IMR-90 (cell line): ENCODE measurements around the gene IGFBP6. TPM values are rescaled to one million over a fixed set of nuclear protein-coding genes. Genes with fewer than 3 reads are reported as not detected.

ENCODE experiments used
- ATAC-seq: fragments of 200-7000 bp; cut with Tn5 transposase; 2 replicates; pipeline ENCODE4 v1.9.1; 2020; ENCODE audit warnings: low read depth, mild to moderate bottlenecking, moderate library complexity
- BruUV-seq: library from RNA; stranded (reverse); fragments of 400-500 nt; replicated peaks from 2 replicates; lab custom pipeline; 2021; lab: Mats Ljungman, UMichigan
- CTCF ChIA-PET: fragments of 300-600 bp; formaldehyde crosslinking; extraction: SDS; loops from one replicate; lab custom pipeline; 2021; ENCODE audit warnings: antibody characterized with exemption; lab: Yijun Ruan, JAX
- POLR2A ChIA-PET: fragments of 300-600 bp; sonication (Branson Sonifier 250); formaldehyde crosslinking; loops from one replicate; lab custom pipeline; 2022; ENCODE audit warnings: antibody characterized with exemption; ENCODE audit not compliant: unreplicated experiment; lab: Charles Lee
- DNase-seq: peaks from one replicate; pipeline ENCODE4 v3.0.0; 2013
- H2AFZ ChIP-seq: replicated peaks from 2 replicates; pipeline ENCODE3; 2013; ENCODE audit warnings: low read length, mild to moderate bottlenecking; ENCODE audit not compliant: poor library complexity
- H2AK5ac ChIP-seq: 2 replicates; pipeline ENCODE4 v1.6.1; 2013; ENCODE audit warnings: low read depth, low read length, inconsistent platforms
- H2AK9ac ChIP-seq: replicated peaks from 2 replicates; pipeline ENCODE3; 2013; ENCODE audit warnings: mild to moderate bottlenecking, low read depth, low read length, moderate library complexity; ENCODE audit not compliant: poor library complexity
- H2BK120ac ChIP-seq: 2 replicates; pipeline ENCODE4 v1.6.1; 2013; ENCODE audit warnings: low read depth, low read length, inconsistent platforms
- H2BK15ac ChIP-seq: 3 replicates; pipeline ENCODE4 v1.6.1; 2013; ENCODE audit warnings: low read depth, low read length, inconsistent platforms
- H2BK20ac ChIP-seq: 2 replicates; pipeline ENCODE4 v1.6.1; 2013; ENCODE audit warnings: low read depth, mild to moderate bottlenecking, inconsistent platforms, low read length, moderate library complexity
- H2BK5ac ChIP-seq: 2 replicates; pipeline ENCODE4 v1.6.1; 2013; ENCODE audit warnings: mild to moderate bottlenecking, low read depth, low read length, inconsistent platforms; ENCODE audit not compliant: poor library complexity, severe bottlenecking
- H3K14ac ChIP-seq: replicated peaks from 2 replicates; pipeline ENCODE4 v1.6.1; 2013; ENCODE audit warnings: low read depth, low read length, inconsistent platforms
- H3K18ac ChIP-seq: 2 replicates; pipeline ENCODE4 v1.6.1; 2013; ENCODE audit warnings: low read depth, low read length, control low read depth
- H3K23ac ChIP-seq: 2 replicates; pipeline ENCODE4 v1.6.1; 2013; ENCODE audit warnings: low read depth, low read length, inconsistent platforms
- H3K27ac ChIP-seq: 2 replicates; pipeline ENCODE4 v1.5.1; 2013; ENCODE audit warnings: mild to moderate bottlenecking, control low read depth, low read length; ENCODE audit not compliant: insufficient read depth
- H3K27me3 ChIP-seq: 2 replicates; pipeline ENCODE4 v1.6.1; 2013; ENCODE audit warnings: low read length; ENCODE audit not compliant: control insufficient read depth, insufficient read depth
- H3K36me3 ChIP-seq: 2 replicates; pipeline ENCODE4 v1.6.1; 2013; ENCODE audit warnings: low read length, mixed read lengths; ENCODE audit not compliant: control insufficient read depth, insufficient read depth
- H3K4ac ChIP-seq: 2 replicates; pipeline ENCODE4 v1.6.1; 2013; ENCODE audit warnings: low read depth, low read length, inconsistent platforms
- H3K4me1 ChIP-seq: 2 replicates; pipeline ENCODE4 v1.6.1; 2013; ENCODE audit warnings: low read length, mixed read lengths; ENCODE audit not compliant: control insufficient read depth, insufficient read depth
- H3K4me2 ChIP-seq: 2 replicates; pipeline ENCODE4 v1.6.1; 2013; ENCODE audit warnings: low read depth, mild to moderate bottlenecking, control low read depth, low read length, moderate library complexity
- H3K4me3 ChIP-seq: 2 replicates; pipeline ENCODE4 v1.5.1; 2013; ENCODE audit warnings: low read depth, mild to moderate bottlenecking, control low read depth, low read length, moderate library complexity; ENCODE audit not compliant: insufficient read depth
- H3K56ac ChIP-seq: 2 replicates; pipeline ENCODE4 v1.6.1; 2013; ENCODE audit warnings: low read length, inconsistent platforms; ENCODE audit not compliant: insufficient read depth; ENCODE audit errors: extremely low read depth
- H3K79me1 ChIP-seq, 2 experiments: 2 replicates each; pipeline ENCODE4 v1.6.1; 2013; ENCODE audit warnings: low read length in 2 of 2, inconsistent platforms in 1 of 2, low read depth in 1 of 2
- H3K9ac ChIP-seq: 2 replicates; pipeline ENCODE4 v1.6.1; 2013; ENCODE audit warnings: low read depth, low read length, control low read depth
- H3K9me1 ChIP-seq: 2 replicates; pipeline ENCODE4 v1.6.1; 2013; ENCODE audit warnings: low read length, inconsistent platforms; ENCODE audit not compliant: insufficient read depth
- H3K9me3 ChIP-seq: 2 replicates; pipeline ENCODE4 v1.6.1; 2013; ENCODE audit warnings: low read length; ENCODE audit not compliant: control insufficient read depth, insufficient read depth
- H4K20me1 ChIP-seq: 2 replicates; pipeline ENCODE4 v1.6.1; 2013; ENCODE audit warnings: low read length, inconsistent platforms; ENCODE audit not compliant: insufficient read depth
- H4K5ac ChIP-seq: 2 replicates; pipeline ENCODE4 v1.6.1; 2013; ENCODE audit warnings: mild to moderate bottlenecking, low read depth, low read length, control low read depth
- H4K8ac ChIP-seq, 2 experiments: 2 replicates each; pipeline ENCODE4 v1.6.1; 2013; ENCODE audit warnings: low read depth in 2 of 2, low read length in 2 of 2, control low read depth in 1 of 2, inconsistent platforms in 1 of 2
- H4K91ac ChIP-seq: 2 replicates; pipeline ENCODE4 v1.6.1; 2013; ENCODE audit warnings: low read depth, low read length, inconsistent platforms; ENCODE audit not compliant: insufficient read depth
- BHLHE40 ChIP-seq: fragments of 150-350 bp; IDR thresholded peaks from 2 replicates; pipeline ENCODE4 v1.6.1; 2016; ENCODE audit warnings: mild to moderate bottlenecking, low read depth, low read length
- CEBPB ChIP-seq: IDR thresholded peaks from 2 replicates; pipeline ENCODE4 v1.6.1; 2012; ENCODE audit warnings: low read depth, low read length, improper control_type of control experiment
- CHD1 ChIP-seq: IDR thresholded peaks from 2 replicates; pipeline ENCODE4 v1.6.1; 2012; ENCODE audit warnings: low read depth, low read length, improper control_type of control experiment
- CTCF ChIP-seq: conservative IDR thresholded peaks from 2 replicates; pipeline ENCODE4 v1.5.1; 2012; ENCODE audit warnings: mild to moderate bottlenecking, low read depth, low read length, improper control_type of control experiment
- ELK1 ChIP-seq: fragments of 150-350 bp; IDR thresholded peaks from 2 replicates; pipeline ENCODE4 v1.6.1; 2016; ENCODE audit warnings: low read depth, mild to moderate bottlenecking, low read length, moderate library complexity, borderline replicate concordance
- FOS ChIP-seq: fragments of 150-350 bp; IDR thresholded peaks from 2 replicates; pipeline ENCODE4 v1.6.1; 2016; ENCODE audit warnings: low read depth, low read length
- MAFK ChIP-seq: IDR thresholded peaks from 2 replicates; pipeline ENCODE4 v1.6.1; 2012; ENCODE audit warnings: low read depth, low read length, improper control_type of control experiment
- MAZ ChIP-seq: IDR thresholded peaks from 2 replicates; pipeline ENCODE4 v1.6.1; 2012; ENCODE audit warnings: low read depth, mild to moderate bottlenecking, low read length, improper control_type of control experiment, moderate library complexity, borderline replicate concordance
- MXI1 ChIP-seq: IDR thresholded peaks from 2 replicates; pipeline ENCODE4 v1.6.1; 2012; ENCODE audit warnings: low read depth, mild to moderate bottlenecking, low read length, moderate library complexity, borderline replicate concordance
- NFE2L2 ChIP-seq: fragments of 150-350 bp; IDR thresholded peaks from 2 replicates; pipeline ENCODE4 v1.6.1; 2016; ENCODE audit warnings: low read depth, mild to moderate bottlenecking, low read length
- POLR2A ChIP-seq: IDR thresholded peaks from 2 replicates; pipeline ENCODE4 v1.6.1; 2012; ENCODE audit warnings: mild to moderate bottlenecking, low read depth, low read length
- RAD21 ChIP-seq: IDR thresholded peaks from 2 replicates; pipeline ENCODE4 v1.6.1; 2012; ENCODE audit warnings: low read length, improper control_type of control experiment
- RCOR1 ChIP-seq: IDR thresholded peaks from 2 replicates; pipeline ENCODE4 v1.6.1; 2012; ENCODE audit warnings: mild to moderate bottlenecking, low read length, improper control_type of control experiment; ENCODE audit not compliant: insufficient replicate concordance
- RFX5 ChIP-seq: IDR thresholded peaks from 2 replicates; pipeline ENCODE4 v1.8.0; 2012; ENCODE audit warnings: low read depth, mild to moderate bottlenecking, low read length, moderate library complexity
- SMC3 ChIP-seq: fragments of 150-350 bp; IDR thresholded peaks from 2 replicates; pipeline ENCODE4 v1.6.1; 2016; ENCODE audit warnings: low read depth, mild to moderate bottlenecking, antibody characterized with exemption, low read length, moderate library complexity
- USF2 ChIP-seq: fragments of 150-350 bp; IDR thresholded peaks from 2 replicates; pipeline ENCODE4 v1.6.1; 2017; ENCODE audit warnings: mild to moderate bottlenecking, antibody characterized with exemption, low read length, low read depth
- WGBS, 2 experiments: methylation state at CpG; one replicate each; pipeline versions ENCODE4 v1.1.5 to v1.1.7; 2013; ENCODE audit warnings: missing lambda C conversion rate in 2 of 2; ENCODE audit not compliant: insufficient read length in 1 of 2; ENCODE audit errors: extremely low coverage in 2 of 2; 5-methylcytosine and 5-hydroxymethylcytosine counted together
- dilution Hi-C: fragments of 300-500 bp; cut with HindIII; formaldehyde crosslinking; loops from one replicate; pipeline ENCODE4 v1.14.3; 2018; ENCODE audit warnings: low sequenced_read_pairs; ENCODE audit not compliant: unreplicated experiment
- in situ Hi-C: fragments of 300-500 bp; cut with MboI; formaldehyde crosslinking; loops from 3 replicates; pipeline ENCODE4 v1.14.3; 2019; ENCODE audit warnings: low sequenced_read_pairs, inconsistent platforms, mixed read lengths
- intact Hi-C: fragments of 100-400 bp; cut with micrococcal nuclease; formaldehyde crosslinking; loops from 2 replicates; pipeline ENCODE4 v1.10.0; 2022
- polyA plus RNA-seq, 3 experiments: library from polyadenylated mRNA; depleted of rRNA; stranded (reverse); fragments of >200 nt; gene quantifications; 2 replicates each; pipeline ENCODE4 v1.2.3, GENCODE V29; 2012; ENCODE audit warnings: low replicate concordance in 1 of 3
- total RNA-seq: library from RNA; depleted of rRNA; stranded (reverse); fragments of >200 nt; gene quantifications from 2 replicates; pipeline ENCODE4 v1.2.3, GENCODE V29; 2012

IGFBP6 gene
- total and polyA plus RNA-seq, 2 of the 4 experiments (the other 2 are of a cell fraction): 124 to 337 TPM

DNA sequence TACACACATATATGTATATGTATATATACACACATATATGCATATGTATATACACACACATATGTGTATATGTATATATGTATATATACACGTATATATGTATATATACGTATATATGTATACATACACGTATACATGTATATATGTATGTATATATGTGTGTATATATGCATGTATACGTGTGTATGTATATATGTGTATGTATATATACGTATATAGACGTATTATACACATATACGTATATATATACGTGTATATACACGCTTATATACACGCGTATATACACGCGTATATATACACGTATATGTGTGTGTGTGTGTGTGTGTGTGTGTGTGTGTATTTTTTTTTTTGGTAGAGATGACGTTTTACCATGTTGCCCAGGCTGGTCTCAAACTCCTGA lies 50.2 kb downstream of the IGFBP6 start:
- Histone ChIP-seq H2BK15ac (no peak overlapping the region), H4K91ac (no peak overlapping the region), H3K23ac (no peak overlapping the region), H2AFZ (no peak overlapping the region), H3K27me3 (no peaks in the 10 kb centered on the region), H3K27ac (no peak overlapping the region), H3K36me3 (no peaks in the 10 kb centered on the region), H2BK20ac (no peak overlapping the region), H2AK5ac (no peak overlapping the region), H3K4me2 (no peak overlapping the region), H3K4me3 (no peak overlapping the region), H3K14ac (no peak overlapping the region), H3K9me1 (no peaks in the 10 kb centered on the region), H3K56ac (no peak overlapping the region), H3K4ac (no peak overlapping the region), H2AK9ac (no peak overlapping the region), H3K18ac (no peak overlapping the region), H3K9ac (no peak overlapping the region), H2BK120ac (no peak overlapping the region), H3K79me1 (no peaks in the 10 kb centered on the region), H4K20me1 (no peaks in the 10 kb centered on the region), H3K4me1 (no peaks in the 10 kb centered on the region), H4K8ac (no peak overlapping the region), H4K5ac (no peak overlapping the region), H3K9me3 (no peaks in the 10 kb centered on the region), H2BK5ac (no peak overlapping the region)
- ChIA-PET CTCF (no interaction called here), POLR2A (no interaction called here)
- in situ Hi-C loops: no loop called here
- intact Hi-C loops: loop anchor here (5.0 kb wide), 1 partner anchor 40 kb away; no protein-coding TSS in a partner anchor
- no CpG with 5 or more reads among the region's 15 CpGs for WGBS, 2 experiments
- dilution Hi-C loops: no loop called here
- ATAC-seq (no peak), DNase-seq (no peak)
- TF ChIP-seq POLR2A: no peak
- no peak for TF ChIP-seq MXI1
- no peak for TF ChIP-seq RFX5
- TF ChIP-seq RAD21: no peak
- no peak for TF ChIP-seq NFE2L2
- no peak for TF ChIP-seq CTCF
- no peak for TF ChIP-seq MAFK
- no peak for TF ChIP-seq MAZ
- TF ChIP-seq CHD1: no peak
- no peak for TF ChIP-seq USF2
- no peak for TF ChIP-seq RCOR1
- TF ChIP-seq SMC3: no peak
- TF ChIP-seq FOS: no peak
- TF ChIP-seq BHLHE40: no peak
- TF ChIP-seq ELK1: no peak
- TF ChIP-seq CEBPB: no peak
- BruUV-seq: no TSS peak
